HG03066 (cell line): Measurements from ENCODE around the gene DNM3.
A peak's percentile ranks its signal among the peaks of the same experiment; 100 is the strongest.

Experiments used
- ATAC-seq: cut with Tn5 transposase; IDR thresholded peaks from one replicate; pipeline ENCODE4 v1.9.1; 2021; ENCODE audit warnings: low read depth; ENCODE audit not compliant: unreplicated experiment

DNM3 gene

DNA sequence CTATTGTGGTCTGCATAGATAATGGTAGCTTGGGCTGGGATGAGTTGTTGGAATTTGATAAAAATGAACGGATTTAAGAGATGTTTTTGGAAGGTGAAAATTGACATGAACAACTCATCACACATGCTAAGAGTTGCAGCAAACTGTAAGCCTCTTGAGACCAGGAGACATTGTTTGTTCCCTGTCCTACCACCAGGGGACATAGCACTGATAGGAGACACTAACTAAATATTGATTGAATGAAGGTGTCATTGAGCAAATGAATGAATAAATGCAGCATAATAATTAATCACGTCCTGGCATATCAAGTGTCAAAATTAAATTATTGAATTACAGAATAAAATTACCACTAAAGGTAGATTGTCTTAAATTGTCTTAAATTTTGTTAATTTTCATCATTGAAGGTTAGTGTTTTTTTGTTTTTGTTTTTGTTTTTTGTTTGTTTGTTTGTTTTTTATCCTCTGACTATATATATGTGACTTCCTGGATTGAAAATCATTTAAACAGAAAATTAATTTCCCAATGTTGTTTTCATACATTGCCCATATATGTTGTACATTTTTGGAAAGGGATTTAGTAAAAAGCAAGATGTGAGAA, 293.9 kb downstream of the DNM3 start:
- no peak for ATAC-seq

DNA sequence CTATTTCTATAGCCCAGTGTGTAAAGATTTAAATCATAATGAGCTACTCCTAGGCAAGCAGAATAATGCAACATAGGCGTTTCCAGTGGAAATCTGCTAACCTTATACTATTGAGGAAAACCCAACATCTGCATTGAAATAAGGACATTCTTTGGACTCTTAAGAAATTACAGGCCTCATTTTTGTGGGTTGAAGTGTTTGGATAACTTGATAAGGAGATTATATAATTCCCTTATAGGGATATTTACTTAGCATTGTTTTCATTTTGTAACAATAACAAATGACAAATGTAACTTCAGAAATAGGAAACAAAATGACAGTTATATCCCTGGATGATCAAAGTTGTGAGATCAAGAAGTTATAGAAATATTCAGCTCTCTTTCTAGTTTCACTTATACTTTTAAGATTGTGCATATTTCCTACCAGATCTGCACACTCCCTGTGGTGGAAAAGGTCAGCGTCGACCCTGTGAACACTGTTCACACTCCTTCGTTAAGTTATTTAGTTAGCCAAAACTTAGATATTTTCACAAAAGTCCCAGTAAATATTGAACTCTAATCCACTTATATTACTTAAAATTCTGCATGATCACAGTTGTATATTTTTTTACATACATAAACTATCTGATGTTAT, 294.8 kb downstream of the DNM3 start:
- ATAC-seq = no peak

DNA sequence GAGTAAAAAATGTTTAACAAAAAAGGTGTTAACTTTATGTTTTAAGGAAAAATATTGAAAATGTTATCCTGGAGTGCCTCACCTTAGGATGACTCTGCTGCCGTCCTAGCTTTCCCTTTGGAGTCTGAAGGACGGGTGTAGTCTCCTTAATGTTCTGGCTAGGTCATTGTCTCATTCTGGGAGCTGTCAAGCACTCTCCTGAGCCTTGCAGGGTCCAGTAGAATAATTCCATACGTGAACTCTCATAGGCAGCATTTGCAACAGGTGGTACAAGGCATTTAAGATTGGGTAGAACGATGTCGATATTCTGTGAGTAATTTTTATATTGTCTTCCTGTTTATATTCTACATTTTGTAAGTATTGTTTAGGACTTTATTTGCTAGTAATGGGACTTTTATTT, 295.6 kb downstream of the DNM3 start:
- ATAC-seq = no peak

DNA sequence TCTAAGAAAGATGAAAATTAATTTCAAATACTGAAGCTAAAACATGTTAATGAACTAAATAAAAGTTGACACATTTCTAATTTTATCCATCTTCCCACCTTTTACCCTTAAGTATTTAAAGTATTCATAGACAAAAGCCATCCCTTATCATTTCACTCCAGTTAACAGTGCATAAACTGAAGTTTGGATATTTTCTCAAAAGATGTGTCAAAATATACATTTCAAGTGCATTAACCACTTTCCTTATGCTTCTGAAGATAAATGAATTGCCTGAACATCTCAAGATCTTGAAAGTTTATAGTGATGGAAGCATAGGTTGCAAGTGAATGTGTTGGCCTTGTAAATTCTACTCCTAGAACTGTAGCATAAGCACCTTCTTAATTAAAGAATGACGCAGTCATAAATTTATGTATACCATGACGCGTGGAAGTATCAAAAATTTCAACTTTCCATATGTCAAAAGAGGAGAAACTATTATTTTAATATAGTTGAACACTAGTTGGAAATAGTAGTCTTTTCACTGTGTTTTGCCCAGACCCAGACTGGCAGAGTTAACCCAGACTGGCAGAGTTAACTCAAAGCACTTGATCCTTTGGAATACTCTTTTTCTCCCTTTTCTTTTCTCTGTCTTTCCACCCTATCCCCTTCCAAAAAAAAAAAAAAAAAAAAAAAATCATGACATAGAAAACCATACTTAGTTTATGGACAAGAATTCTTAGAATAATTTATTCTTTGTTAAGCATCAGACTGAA, 296.6 kb downstream of the DNM3 start:
- no peak for ATAC-seq

DNA sequence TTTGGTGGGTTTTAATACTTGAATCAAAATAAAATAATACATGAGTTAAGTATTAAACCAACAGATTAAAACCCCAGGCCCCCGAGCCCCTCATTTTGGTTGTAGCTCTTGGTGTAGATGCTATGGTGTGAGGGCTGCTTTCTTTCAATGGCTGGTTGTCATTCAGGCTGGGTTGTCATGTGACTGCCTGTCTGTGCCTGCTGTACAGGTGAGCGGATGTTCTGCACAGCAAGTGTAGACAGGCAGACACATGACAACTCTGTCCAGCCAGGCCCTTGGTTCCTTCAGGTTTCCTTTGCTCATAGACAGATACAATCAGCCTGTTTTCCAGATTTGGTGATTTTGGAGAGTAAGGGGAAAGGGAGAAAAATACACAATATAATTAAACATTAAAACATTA, 297.3 kb downstream of the DNM3 start:
- no peak for ATAC-seq

DNA sequence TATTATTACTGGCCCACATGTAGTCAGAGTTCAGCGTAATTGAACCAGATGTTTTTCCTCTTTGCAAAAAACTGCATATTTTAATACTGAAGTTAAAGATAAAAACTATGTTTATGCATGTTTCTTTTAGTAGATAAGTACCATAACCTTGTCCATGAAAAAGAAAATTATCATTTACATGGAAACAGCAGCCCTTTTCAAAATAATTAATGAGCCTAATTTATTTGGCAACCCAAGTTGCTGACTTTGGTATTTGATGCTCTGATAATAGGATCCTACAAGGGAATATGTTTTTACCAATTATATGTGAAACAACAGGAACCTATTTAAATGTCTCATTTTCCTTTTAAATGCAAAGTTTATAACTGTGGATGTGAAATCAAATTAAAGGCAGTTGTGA, 297.9 kb downstream of the DNM3 start:
- ATAC-seq = no peak

DNA sequence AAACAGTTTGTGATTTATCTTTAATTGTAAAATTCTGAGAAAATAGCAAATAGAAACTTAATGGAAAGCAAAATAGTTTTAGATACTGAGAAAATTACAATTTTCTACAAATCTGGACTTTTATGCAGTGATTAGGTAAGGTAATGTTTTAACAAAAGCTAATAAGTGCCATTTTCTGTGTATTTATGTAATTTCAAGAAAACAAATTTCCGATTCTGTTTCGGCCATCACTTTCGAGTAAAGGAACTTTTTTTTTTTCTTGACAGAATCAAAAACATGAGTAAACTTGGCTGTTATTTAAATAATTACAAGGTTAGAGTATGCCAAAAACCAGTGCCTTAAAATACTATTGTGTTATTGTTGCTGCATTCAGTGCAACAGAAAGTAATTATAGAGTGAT, 298.8 kb downstream of the DNM3 start:
- ATAC-seq = no peak

DNA sequence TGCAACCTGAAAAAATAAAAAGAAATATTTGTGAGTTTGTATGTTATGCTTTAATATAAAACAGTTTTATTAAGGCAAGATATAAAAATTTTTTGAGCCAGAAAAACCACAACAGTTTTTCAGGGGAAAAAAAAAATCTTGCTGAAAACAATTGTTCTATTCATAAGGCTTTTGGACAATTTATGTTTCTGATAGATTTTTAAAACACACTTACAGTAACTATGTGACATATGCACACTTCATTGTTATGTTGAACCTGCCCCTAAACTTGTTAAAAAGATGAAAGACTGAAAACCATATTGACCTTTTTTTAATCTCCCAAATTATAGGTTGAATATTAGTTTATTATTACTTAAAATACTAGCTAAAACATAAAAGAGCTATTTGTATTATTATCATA, 299.3 kb downstream of the DNM3 start:
- ATAC-seq = no peak

DNA sequence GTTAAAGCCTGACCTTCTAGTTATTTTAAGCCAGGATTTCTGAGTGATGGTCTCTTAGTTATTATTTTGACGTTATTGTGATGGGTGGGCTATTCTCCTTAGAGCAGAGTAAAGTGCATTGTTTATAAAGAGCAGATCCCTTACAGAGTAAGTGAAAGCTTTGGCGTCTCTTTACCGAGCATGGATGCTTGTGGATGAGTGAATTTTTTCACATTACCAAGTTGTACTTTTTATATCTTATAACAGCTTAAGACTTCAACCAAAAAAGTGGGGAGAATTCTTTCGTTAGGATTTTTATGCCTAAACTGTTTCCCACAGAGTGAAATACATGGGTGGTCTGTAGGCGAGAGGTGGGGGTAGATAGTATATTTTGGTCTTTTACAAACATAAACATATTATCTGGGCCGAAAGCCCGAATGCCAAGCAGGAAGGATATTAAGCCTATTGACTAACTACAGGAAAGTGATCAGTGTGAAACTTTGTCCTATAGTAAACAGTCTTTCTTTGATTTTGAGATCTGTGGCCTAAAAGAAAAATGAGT, 300.1 kb downstream of the DNM3 start:
- no peak for ATAC-seq

DNA sequence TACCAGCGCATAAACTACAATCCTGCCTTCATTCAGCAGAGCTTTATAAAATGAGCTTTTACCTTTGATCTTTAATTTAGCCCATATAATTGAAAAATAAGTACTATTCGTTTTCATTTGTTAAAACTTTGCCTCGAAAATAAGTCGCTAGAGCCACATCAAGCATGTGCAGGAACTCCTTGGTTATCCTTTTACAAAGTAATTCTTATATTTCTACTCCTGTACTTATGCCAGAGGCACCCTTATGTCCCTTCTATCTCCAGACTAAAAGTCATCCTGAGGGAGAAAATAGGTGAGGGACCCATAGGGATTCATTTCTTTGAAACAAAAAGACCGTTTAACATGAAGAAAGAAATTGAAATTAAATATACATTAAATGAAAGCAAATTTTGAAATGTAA, 301.0 kb downstream of the DNM3 start:
- no peak for ATAC-seq

DNA sequence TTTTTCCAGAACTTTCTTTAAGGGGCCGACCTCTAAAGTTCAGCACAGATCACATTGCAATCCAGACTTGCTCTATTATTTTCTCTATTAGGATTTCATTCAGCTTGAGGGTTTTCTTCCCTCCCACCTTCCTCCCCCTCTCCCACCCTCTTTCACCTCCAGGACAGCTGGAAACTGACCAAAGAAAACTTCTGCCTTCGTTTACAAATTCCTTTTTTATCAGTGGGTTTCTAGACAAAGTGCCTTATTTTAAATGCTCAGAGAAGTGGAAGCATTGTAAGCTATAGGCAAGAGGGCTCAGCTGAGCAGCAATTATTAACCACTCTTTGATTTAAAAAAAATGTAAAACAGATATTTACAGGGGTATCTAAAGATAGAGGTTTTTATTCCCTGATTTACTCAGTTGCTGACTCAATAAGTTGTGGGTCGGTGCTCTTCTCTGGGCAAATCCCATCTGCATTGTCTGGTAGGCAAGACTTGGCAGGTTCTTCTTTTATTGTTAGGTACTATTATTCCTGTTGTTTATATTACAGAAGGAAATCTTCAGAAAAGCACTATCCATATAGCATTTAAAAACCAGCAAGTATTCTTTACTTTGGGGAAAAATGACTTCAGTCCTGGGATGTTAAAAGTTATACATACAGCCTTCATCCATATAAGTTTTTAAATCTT, 302.2 kb downstream of the DNM3 start:
- no peak for ATAC-seq

DNA sequence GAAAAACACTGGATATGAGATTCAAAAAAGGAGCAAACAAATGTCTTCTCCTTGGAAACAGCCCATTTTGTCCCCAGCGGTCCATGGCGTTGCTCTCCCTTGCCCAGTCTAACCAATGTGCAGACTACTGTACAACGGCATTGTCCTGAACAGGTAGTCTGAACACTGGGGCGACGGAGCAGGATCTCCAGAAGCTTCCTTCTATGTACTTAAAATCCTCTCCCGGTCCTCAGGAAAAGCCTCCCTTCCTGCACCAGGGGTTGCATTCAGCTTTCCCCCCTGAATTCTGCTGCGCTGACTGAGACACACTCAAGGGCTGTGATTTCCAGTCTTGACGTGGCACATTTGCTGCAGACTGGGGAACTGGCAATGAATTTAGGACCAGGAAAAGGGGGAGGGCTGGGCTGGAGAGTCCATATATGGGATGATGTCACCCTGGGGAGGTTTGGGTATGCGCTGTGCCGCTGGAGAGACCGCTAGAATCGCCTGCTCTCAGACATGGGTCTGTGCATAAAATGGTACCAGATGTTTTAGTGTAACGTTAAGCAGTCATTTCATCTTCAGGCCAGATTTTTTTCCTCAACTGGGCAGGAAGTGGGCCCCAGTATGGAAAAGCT, 303.3 kb downstream of the DNM3 start:
- ATAC-seq = no peak

DNA sequence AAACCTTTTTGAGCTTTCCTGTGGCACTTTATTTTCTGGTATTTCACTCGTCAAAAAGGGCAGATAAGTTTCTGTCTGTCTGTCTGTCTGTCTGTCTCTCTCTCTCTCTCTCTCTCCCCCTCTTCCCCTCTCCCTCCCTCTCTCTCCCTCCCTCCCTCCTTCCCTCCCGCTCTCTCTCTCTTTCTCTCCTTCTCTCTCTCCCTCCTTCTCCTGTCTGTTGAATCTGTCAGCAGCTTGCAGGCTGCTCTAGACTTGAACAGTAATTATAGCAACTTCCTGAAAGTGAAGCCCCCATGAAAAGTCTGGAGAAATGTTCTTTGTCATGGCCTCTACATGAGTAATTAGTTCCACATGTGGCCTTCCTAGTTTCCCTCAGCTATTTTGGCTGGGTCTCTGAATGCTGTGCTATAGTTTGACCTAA, 303.9 kb downstream of the DNM3 start:
- ATAC-seq = no peak

DNA sequence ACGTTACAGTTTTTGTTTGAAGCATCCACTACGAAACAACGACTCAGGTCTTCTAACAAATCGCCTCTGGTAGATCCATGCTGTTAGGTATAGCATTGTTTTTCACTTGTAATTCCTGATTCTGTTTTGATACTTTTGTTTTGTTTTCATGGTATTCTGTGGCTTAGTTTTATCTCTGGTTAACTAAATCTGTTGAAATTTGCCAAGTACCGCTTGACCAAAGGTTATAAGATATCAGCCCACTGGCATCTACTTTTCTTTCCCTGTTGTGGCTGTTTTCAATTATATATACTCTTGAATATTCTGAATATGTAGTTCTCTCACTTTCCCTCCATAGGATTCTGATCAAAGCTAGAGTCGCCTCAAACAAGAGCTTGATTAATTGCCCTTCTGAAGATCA, 304.4 kb downstream of the DNM3 start:
- ATAC-seq = no peak

DNA sequence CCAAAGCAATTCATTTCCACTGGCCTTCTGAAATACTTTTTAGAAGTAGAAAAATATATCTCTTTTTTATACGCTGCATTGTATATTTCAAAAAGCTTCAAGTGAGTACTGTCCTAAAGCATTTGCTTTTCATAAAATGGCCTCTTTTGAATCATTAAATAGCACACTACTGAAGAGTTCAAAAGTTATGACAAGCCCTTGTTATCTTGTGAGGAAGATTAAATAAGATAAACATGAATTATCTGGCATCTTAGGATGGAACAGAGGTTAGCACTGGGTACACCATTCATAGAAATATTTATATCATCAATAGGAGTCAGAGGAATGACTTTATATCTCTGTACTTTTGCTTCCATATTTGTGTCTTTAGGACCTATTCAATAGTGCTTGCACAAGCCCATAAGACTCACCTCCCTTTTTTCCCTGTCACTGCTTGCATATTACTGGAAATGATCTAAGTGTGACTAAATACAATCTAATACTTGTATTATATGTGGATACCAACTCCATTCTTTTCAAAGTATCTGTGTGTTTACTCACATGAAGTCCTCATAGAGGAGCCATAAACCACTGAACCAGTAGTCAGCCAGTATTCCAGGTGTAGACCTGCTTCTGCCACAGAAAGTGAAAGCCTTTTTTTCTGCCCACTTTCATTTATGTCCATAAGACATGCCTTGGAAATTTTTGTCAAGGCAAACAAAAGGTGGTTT, 305.0 kb downstream of the DNM3 start:
- ATAC-seq = no peak

DNA sequence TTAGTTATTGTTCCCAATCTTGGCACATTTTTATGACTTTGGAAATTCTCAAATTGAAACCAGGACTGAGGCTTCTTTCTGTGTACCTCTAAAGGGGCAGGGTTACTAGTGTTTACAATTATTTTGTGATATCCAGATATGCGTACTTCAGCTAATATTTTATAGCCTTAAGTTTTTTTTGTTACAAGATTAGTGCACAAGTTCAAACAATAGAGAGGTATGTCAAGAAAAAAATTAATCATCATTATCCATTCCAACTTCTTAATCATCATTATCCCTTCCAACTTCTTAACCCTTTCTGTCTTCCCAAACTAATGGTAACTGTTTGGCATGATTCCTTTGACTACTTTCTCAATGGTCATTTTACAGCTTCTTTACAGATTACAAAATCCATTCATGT, 306.2 kb downstream of the DNM3 start:
- no peak for ATAC-seq

DNA sequence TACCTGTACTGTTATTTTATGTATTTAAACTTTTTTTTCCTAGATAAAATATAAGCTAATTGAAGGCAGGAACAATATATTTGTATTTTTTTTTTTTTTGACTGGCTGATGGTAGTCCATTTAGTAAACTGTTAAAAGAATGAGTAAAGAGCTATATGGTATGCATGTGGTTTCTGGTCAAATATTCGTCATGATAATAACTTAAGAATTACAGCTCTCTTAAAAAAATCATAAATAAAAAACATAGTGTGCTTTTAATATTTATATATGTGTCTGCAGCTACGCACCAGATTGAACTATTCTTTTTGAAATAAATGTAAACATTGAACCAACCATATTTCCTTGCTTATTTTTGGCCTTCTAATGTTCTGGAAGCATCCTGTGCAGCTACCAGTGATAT, 306.9 kb downstream of the DNM3 start:
- no peak for ATAC-seq

DNA sequence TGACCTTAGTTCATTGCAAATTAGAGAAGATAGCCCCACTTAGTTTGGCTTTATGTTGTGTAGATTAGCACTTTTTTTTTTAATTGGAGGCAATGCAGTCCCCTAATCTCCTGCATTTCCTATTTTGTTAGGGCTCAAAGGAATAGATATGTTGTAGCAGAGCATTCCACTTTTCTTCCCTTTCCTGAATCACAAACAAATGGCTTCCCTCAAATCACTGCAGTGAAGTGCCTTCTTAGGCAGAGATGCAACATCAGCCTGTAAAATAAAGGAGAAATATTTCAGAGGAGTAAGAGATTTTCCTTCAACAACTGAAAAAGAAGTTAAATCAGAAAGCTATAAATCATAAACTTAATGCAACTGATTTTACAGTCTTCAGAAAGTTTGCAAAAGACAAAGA, 307.4 kb downstream of the DNM3 start:
- no peak for ATAC-seq

DNA sequence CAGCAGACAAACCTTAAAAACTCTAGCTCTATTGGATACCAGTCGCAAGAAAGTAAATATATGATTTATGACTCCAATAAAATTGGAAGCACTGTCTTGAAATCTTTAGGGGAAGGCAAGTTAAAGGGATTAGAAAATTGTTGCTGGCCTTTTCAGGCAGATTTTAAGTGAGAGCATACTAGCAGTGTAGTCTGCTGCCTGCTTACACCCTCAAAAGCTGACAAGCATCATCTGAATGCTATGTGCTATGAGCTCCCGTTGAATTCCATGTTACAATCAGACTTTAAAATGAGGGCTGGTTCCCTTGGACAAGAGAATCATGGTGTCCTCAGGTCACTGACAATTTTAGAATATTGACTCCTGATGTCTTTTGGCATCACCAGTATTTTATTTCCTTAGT, 308.0 kb downstream of the DNM3 start:
- no peak for ATAC-seq

DNA sequence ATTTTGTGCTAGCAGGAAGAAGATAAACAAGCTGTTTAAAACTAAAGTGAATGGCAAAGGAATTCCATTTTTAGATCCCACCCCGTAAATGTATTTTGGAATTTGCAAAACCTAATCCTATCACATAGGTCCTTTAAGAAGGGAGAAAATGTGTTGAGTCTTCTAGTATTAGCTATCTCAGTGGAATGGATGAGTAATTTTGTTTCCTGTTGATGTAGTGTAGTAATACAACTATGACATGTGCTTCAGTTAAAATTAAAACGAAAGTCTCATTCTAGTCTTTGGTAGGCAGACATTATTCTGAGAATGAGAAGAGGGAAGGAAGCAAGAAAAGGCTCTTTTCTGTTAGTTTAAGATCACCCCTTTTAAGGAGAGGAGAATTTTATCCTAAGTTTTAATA, 313.3 kb downstream of the DNM3 start:
- peak; percentile 91 for ATAC-seq
